ENCODE measurements around the gene SLC25A53.

DNA sequence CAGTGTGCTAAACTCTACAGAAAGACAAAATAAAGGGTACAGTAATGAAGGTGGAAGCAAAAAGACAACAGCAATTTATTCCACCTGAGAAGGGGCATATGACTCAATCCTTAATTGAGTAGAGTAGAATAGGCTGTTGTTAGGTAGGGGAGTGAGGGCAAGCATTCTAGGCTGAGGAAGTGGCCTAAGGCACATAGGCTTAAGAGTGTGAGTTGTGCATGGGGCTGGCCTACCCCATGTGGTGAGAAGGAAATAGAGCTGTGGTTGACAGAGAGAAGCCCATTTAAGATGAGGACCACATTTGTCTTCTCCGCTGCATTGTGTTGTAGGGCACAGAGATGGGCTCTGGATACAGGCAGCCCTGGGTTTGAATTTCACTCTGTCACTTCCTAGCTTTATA lies 47.9 kb downstream of the SLC25A53 start:
- TF ChIP-seq POLR2AphosphoS5 (IDR thresholded peaks at IDR 0.05; ENCODE audit: low read depth, low read length) (no peak), SIN3A (IDR thresholded peaks at IDR 0.05; ENCODE audit: borderline replicate concordance, insufficient read depth, low read length) (no peak)

Measured in PFSK-1 (cell line).